Esophagus muscularis mucosa (tissue), 3 donors: ENCODE data around the gene ITPR1.

Source experiments
- CTCF ChIP-seq, 3 experiments: fragments of 200-600 bp in 2 of 3; fragments of 450-650 bp in 1 of 3; sonication (generic) in 2 of 3; IDR thresholded peaks; one replicate each; pipeline ENCODE4 v1.5.1; 2017 to 2019; ENCODE audit warnings: antibody characterized with exemption in 3 of 3, mild to moderate bottlenecking in 2 of 3, moderate library complexity in 1 of 3
- POLR2A ChIP-seq: fragments of 450-650 bp; IDR thresholded peaks from one replicate; pipeline ENCODE4 v1.6.1; 2017; ENCODE audit warnings: antibody characterized with exemption, moderate library complexity, mild to moderate bottlenecking, low read depth

- TF ChIP-seq CTCF (IDR thresholded peaks at IDR 0.05) (no peak), POLR2A (no peak)
Measured at GRCh38 chr3:4587061-4587837, 94.1 kb downstream of the ITPR1 start.
